CD4-positive, alpha-beta T cell treated with Interferon alpha-2 for 1 hour (primary cell): ENCODE data around the gene NAV2.
"Not testable (repeated sequence)": the region's sequence is repeated elsewhere in the genome, so short reads cannot be mapped to it uniquely, and the experiment has no call there.

Source experiments
- DNase-seq, 2 donors: peaks; one replicate each; pipeline ENCODE4 v3.0.0-alpha.2; 2020 to 2022

Gene NAV2

GRCh38 chr11:20099527-20099926, 386.9 kb downstream of the NAV2 start:
- no peak for DNase-seq

GRCh38 chr11:20102397-20102796, 389.8 kb downstream of the NAV2 start:
- DNase-seq = no peak

GRCh38 chr11:20103281-20103680, 390.6 kb downstream of the NAV2 start:
- DNase-seq = no peak

GRCh38 chr11:20105427-20105826, 392.8 kb downstream of the NAV2 start:
- no peak for DNase-seq

- no peak for DNase-seq
Measured at GRCh38 chr11:20109731-20110445, 397.3 kb downstream of the NAV2 start.

- peak; percentile 31 to 57 for DNase-seq
Measured at GRCh38 chr11:20110908-20111669, 398.5 kb downstream of the NAV2 start.

- no peak for DNase-seq
Measured at GRCh38 chr11:20111871-20112270, 399.2 kb downstream of the NAV2 start.

- DNase-seq = no peak
Measured at GRCh38 chr11:20112291-20113148, 399.9 kb downstream of the NAV2 start.

GRCh38 chr11:20113149-20113438, 400.5 kb downstream of the NAV2 start:
- DNase-seq = no peak

GRCh38 chr11:20114588-20114987, 402.0 kb downstream of the NAV2 start:
- no peak for DNase-seq

GRCh38 chr11:20116825-20117224, 404.2 kb downstream of the NAV2 start:
- DNase-seq = no peak

- no peak for DNase-seq
Measured at GRCh38 chr11:20117291-20117690, 404.7 kb downstream of the NAV2 start.

GRCh38 chr11:20118209-20118608, 405.6 kb downstream of the NAV2 start:
- no peak for DNase-seq

GRCh38 chr11:20119315-20119714, 406.7 kb downstream of the NAV2 start:
- DNase-seq = no peak

- DNase-seq = no peak
Measured at GRCh38 chr11:20120134-20120925, 407.7 kb downstream of the NAV2 start.

- DNase-seq = no peak
Measured at GRCh38 chr11:20122131-20122530, 409.5 kb downstream of the NAV2 start.

GRCh38 chr11:20125927-20126326, 413.3 kb downstream of the NAV2 start:
- DNase-seq = no peak

GRCh38 chr11:20126724-20127123, 414.1 kb downstream of the NAV2 start:
- no peak for DNase-seq

GRCh38 chr11:20127671-20128527, 415.3 kb downstream of the NAV2 start:
- peak; percentile 52 to 73 for DNase-seq

GRCh38 chr11:20128528-20128825, 415.8 kb downstream of the NAV2 start:
- DNase-seq = not testable (repeated sequence)

- no peak for DNase-seq
Measured at GRCh38 chr11:20129665-20130064, 417.0 kb downstream of the NAV2 start.
